Right atrium auricular region (tissue), 2 donors: ENCODE results near the gene SCN2A. TPM values are rescaled to one million over a fixed set of nuclear protein-coding genes. Genes with fewer than 3 reads are reported as not detected.

ENCODE experiments used
- DNase-seq: peaks from one replicate; pipeline ENCODE4 v3.0.0-alpha.2; 2019; ENCODE audit warnings: low spot score
- H3K27ac ChIP-seq, 2 donors: fragments of 200-600 bp; sonication (generic); 1 replicate in 1 of 2; 2 replicates in 1 of 2; pipeline ENCODE4 v1.5.1; 2016 to 2019
- H3K27me3 ChIP-seq, 2 donors: fragments of 200-600 bp; sonication (generic); one replicate each; pipeline versions ENCODE4 v1.5.1 to v1.6.0; 2017 to 2019
- H3K36me3 ChIP-seq: fragments of 200-600 bp; sonication (generic); one replicate; pipeline ENCODE4 v1.5.1; 2016
- H3K4me1 ChIP-seq, 2 donors: fragments of 200-600 bp; sonication (generic); one replicate each; pipeline versions ENCODE4 v1.5.1 to v1.6.0; 2017 to 2019
- H3K4me3 ChIP-seq, 2 donors: fragments of 200-600 bp; sonication (generic); 1 replicate in 1 of 2; 2 replicates in 1 of 2; pipeline ENCODE4 v1.5.1; 2017 to 2019; ENCODE audit warnings: mild to moderate bottlenecking in 1 of 2, moderate library complexity in 1 of 2
- H3K9me3 ChIP-seq, 2 donors: fragments of 200-600 bp; sonication (generic); one replicate each; pipeline ENCODE4 v1.5.1; 2019
- CTCF ChIP-seq, 2 donors: fragments of 200-600 bp; sonication (generic); IDR thresholded peaks; one replicate each; pipeline ENCODE4 v1.5.1; 2019; ENCODE audit warnings: antibody characterized with exemption in 2 of 2
- total RNA-seq, 2 donors: library from RNA; depleted of rRNA; stranded (reverse); fragments of >200 nt; gene quantifications; one replicate each; pipeline ENCODE4 v1.1.0, GENCODE V29; 2016

Gene SCN2A
- total RNA-seq, 2 donors from 2014 or later: 0.39 to 1.0 TPM

- Histone ChIP-seq H3K4me1 (no peaks in the 10 kb centered on the region), H3K36me3 (no peaks in the 10 kb centered on the region), H3K27me3 (no peaks in the 10 kb centered on the region), H3K27ac (no peak overlapping the region), H3K9me3 (no peaks in the 10 kb centered on the region), H3K4me3 (no peak overlapping the region)
- no peak for TF ChIP-seq CTCF (IDR thresholded peaks at IDR 0.05)
- no peak for DNase-seq
Measured at GRCh38 chr2:165238295-165238694, 919 bp upstream of the SCN2A start.

- H3K27ac ChIP-seq: no peak overlapping the region
- H3K9me3 ChIP-seq: no peaks in the 10 kb centered on the region
- no peaks in the 10 kb centered on the region for H3K36me3 ChIP-seq
- H3K4me3 ChIP-seq: no peak overlapping the region
- no peaks in the 10 kb centered on the region for H3K27me3 ChIP-seq
- no peak for TF ChIP-seq CTCF (IDR thresholded peaks at IDR 0.05)
- DNase-seq: no peak
- H3K4me1 ChIP-seq: no peaks in the 10 kb centered on the region
Measured at GRCh38 chr2:165239856-165240515, 772 bp downstream of the SCN2A start.

GRCh38 chr2:165240916-165241315 lies 1.7 kb downstream of the SCN2A start:
- DNase-seq: no peak
- Histone ChIP-seq H3K27me3 (no peaks in the 10 kb centered on the region), H3K4me3 (no peak overlapping the region), H3K36me3 (no peaks in the 10 kb centered on the region), H3K27ac (no peak overlapping the region), H3K4me1 (no peaks in the 10 kb centered on the region), H3K9me3 (no peaks in the 10 kb centered on the region)
- TF ChIP-seq CTCF (IDR thresholded peaks at IDR 0.05): no peak

GRCh38 chr2:165245081-165245793 lies 6.0 kb downstream of the SCN2A start:
- no peak for DNase-seq
- no peak overlapping the region for H3K4me3 ChIP-seq
- no peaks in the 10 kb centered on the region for H3K9me3 ChIP-seq
- H3K27ac ChIP-seq: no peak overlapping the region
- TF ChIP-seq CTCF (IDR thresholded peaks at IDR 0.05): no peak
- no peaks in the 10 kb centered on the region for H3K27me3 ChIP-seq
- no peaks in the 10 kb centered on the region for H3K36me3 ChIP-seq
- no peaks in the 10 kb centered on the region for H3K4me1 ChIP-seq

- Histone ChIP-seq H3K27me3 (no peaks in the 10 kb centered on the region), H3K4me1 (no peaks in the 10 kb centered on the region), H3K36me3 (no peaks in the 10 kb centered on the region), H3K9me3 (no peaks in the 10 kb centered on the region), H3K27ac (no peak overlapping the region), H3K4me3 (no peak overlapping the region)
- no peak for DNase-seq
- no peak for TF ChIP-seq CTCF (IDR thresholded peaks at IDR 0.05)
Measured at GRCh38 chr2:165248238-165248637, 9.0 kb downstream of the SCN2A start.
